Adrenal gland (tissue), 12 donors: Measurements from ENCODE around the gene CCNL1. TPM values are rescaled to one million over a fixed set of nuclear protein-coding genes. Genes with fewer than 3 reads are reported as not detected.

Source experiments
- DNase-seq, 7 donors: peaks; one replicate each; pipeline ENCODE4 v3.0.0-alpha.2; 2019 to 2020
- H3K27ac ChIP-seq, 5 donors: fragments of 200-600 bp; sonication (generic) in 4 of 5; 1 replicate in 3 of 5; 2 replicates in 2 of 5; pipeline versions ENCODE4 v1.5.1 to v1.8.0; 2016 to 2020; ENCODE audit warnings: mild to moderate bottlenecking in 1 of 5
- H3K27me3 ChIP-seq: fragments of 200-600 bp; 2 replicates; pipeline ENCODE4 v1.8.0; 2021
- H3K36me3 ChIP-seq, 2 donors: fragments of 200-600 bp; replicated peaks in 1 of 2; 1 replicate in 1 of 2; 2 replicates in 1 of 2; pipeline versions ENCODE4 v1.5.1 to v1.8.0; 2018 to 2022
- H3K4me1 ChIP-seq, 2 donors: fragments of 200-600 bp; replicated peaks in 1 of 2; 1 replicate in 1 of 2; 2 replicates in 1 of 2; pipeline versions ENCODE4 v1.5.1 to v1.8.0; 2018 to 2021
- H3K4me3 ChIP-seq, 4 donors: fragments of 200-600 bp; sonication (generic) in 3 of 4; one replicate each; pipeline ENCODE4 v1.5.1; 2016 to 2018
- H3K9me3 ChIP-seq, 3 donors: fragments of 200-600 bp; sonication (generic) in 1 of 3; replicated peaks in 1 of 3; 1 replicate in 2 of 3; 2 replicates in 1 of 3; pipeline versions ENCODE4 v1.5.1 to v1.8.0; 2016 to 2021
- POLR2A ChIP-seq, 2 donors: fragments of 450-650 bp; IDR thresholded peaks; one replicate each; pipeline ENCODE4 v1.6.1; 2017; ENCODE audit warnings: antibody characterized with exemption in 2 of 2, mild to moderate bottlenecking in 2 of 2, moderate library complexity in 1 of 2
- WGBS, 4 donors: extraction: QIAGEN DNeasy Blood & Tissue Kit in 2 of 4; methylation state at CpG; one replicate each; pipeline versions ENCODE4 v1.1.5 to v1.1.7; 2013 to 2017; 5-methylcytosine and 5-hydroxymethylcytosine counted together
- intact Hi-C, 2 donors: fragments of 100-400 bp; cut with DNase I; formaldehyde crosslinking; loops; one replicate each; pipeline versions ENCODE4 v1.14.1 to v1.15.0; 2022 to 2023
- polyA plus RNA-seq, 3 donors: library from polyadenylated mRNA; stranded (reverse); fragments of 200-250 nt in 2 of 3; fragments of 350-450 nt in 1 of 3; fragmentation: Illumina TruSeq in 1 of 3; extraction: RNeasy Lipid Tissue Mini Kit (QIAGEN cat#74804) in 1 of 3; gene quantifications; one replicate each; pipeline ENCODE4 v1.2.3, GENCODE V29; 2013 to 2014
- total RNA-seq, 9 donors: library from RNA; depleted of rRNA in 4 of 9; stranded (reverse); fragments of >200 nt in 4 of 9; fragments of 120-200 nt in 1 of 9; fragmentation: NEBNext Ultra II Directional in 1 of 9; extraction: Animal tissue kit (Norgen Biotek cat#: 25700) in 1 of 9; gene quantifications; one replicate each; pipeline versions ENCODE4 v1.1.0 to v1.2.4, GENCODE V29; 2013 to 2023
- TF ChIP-seq, protein P1 (sequence below), 6 experiments: fragments of 450-650 bp in 4 of 6; fragments of 200-600 bp in 2 of 6; sonication (generic) in 1 of 6; IDR thresholded peaks; 1 replicate in 5 of 6; 2 replicates in 1 of 6; pipeline versions ENCODE4 v1.5.1 to v1.8.0; 2016 to 2021; ENCODE audit warnings: antibody characterized with exemption in 6 of 6, mild to moderate bottlenecking in 2 of 6, moderate library complexity in 1 of 6
- donor health status: healthy with polysubstance abuse.
- donor health status: Bipolar disorder and iron deficiency.
- donor health status: DM: yes; HTN: yes; CAD: no.
- donor health status: DM: no; HTN: no; CAD: no.
- donor health status: DM: no; HTN: no; CAD: no.
- donor health status: DM: yes; HTN: yes; CAD: no.

CCNL1 gene
- total and polyA plus RNA-seq, 12 donors, result 50.1 to 223 (median 105) TPM

DNA sequence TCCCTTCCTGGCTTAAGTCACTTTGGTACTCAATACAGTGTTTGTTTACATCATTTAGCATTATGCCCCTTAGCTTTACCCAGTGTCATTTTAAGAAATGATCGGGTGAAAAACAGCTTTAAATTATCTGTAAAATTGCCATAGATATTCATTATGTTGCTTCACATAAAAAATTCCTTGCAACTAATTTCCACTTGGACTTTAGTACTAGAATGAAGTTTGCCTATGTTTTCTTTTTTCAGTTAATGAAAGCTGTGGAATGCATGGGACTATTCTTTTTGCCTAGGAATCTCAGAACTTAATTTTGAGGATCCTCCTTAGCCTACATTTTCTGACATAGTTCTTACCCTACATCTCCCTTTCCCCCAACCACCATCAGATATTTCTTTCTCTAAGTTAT, 38.4 kb downstream of the CCNL1 start:
- intact Hi-C loops, result no loop called here
- H3K9me3 ChIP-seq, result no peaks in the 10 kb centered on the region
- TF ChIP-seq, protein P1, sequence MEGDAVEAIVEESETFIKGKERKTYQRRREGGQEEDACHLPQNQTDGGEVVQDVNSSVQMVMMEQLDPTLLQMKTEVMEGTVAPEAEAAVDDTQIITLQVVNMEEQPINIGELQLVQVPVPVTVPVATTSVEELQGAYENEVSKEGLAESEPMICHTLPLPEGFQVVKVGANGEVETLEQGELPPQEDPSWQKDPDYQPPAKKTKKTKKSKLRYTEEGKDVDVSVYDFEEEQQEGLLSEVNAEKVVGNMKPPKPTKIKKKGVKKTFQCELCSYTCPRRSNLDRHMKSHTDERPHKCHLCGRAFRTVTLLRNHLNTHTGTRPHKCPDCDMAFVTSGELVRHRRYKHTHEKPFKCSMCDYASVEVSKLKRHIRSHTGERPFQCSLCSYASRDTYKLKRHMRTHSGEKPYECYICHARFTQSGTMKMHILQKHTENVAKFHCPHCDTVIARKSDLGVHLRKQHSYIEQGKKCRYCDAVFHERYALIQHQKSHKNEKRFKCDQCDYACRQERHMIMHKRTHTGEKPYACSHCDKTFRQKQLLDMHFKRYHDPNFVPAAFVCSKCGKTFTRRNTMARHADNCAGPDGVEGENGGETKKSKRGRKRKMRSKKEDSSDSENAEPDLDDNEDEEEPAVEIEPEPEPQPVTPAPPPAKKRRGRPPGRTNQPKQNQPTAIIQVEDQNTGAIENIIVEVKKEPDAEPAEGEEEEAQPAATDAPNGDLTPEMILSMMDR (IDR thresholded peaks at IDR 0.05), result no peak
- no peak for TF ChIP-seq POLR2A (IDR thresholded peaks at IDR 0.05)
- no peaks in the 10 kb centered on the region for H3K36me3 ChIP-seq
- no peak for DNase-seq
- H3K27me3 ChIP-seq, result no peaks in the 10 kb centered on the region
- no peaks in the 10 kb centered on the region for H3K4me1 ChIP-seq
- 87 to 93% (median 89%) methylated on average over 1 of the region's 1 CpG for WGBS, 4 donors
- no peak overlapping the region for H3K4me3 ChIP-seq
- no peak overlapping the region for H3K27ac ChIP-seq

DNA sequence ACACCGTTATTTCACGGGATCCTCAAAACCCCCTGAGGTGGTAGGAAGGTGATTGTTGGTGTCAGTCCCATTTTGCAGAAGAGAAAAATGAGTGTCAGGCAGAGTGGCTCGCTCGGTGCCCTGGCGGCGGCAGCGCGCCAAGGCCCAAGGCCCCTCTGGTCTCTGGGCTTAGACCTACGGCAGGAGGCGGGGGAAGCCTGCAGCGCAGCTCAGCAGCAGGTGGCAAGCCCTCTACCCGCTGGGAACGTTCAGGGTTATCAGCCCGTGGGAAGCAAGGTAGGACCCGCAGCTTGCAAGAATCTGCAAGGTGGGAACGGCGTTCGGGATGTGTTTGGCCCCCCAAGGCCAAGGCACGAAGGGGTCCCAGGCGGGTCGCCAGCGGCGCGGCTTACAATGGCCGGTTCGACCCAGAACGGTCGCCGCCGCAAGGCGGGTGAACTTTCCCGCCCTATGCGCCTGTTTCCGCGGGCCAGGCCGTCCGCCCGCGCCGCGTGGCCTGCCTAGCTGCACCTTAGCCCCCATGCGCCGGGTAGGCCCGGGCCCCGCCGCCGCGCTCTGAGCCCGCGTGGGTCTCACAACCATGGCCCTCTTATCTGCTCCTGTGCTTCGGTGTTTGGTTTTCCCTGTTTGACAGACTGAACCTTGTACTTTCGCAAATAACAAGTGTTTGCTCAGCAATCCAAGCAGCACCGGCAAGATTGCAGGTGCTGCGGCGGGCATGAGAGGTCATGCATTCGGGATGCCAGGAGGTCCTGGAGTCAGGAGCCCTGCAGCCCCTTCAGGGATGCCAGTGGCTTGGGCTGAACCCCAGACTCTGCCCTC, 39.7 kb downstream of the CCNL1 start:
- Histone ChIP-seq H3K36me3 (no peaks in the 10 kb centered on the region), H3K27ac (no peak overlapping the region), H3K27me3 (no peaks in the 10 kb centered on the region), H3K4me3 (no peak overlapping the region), H3K4me1 (peaks cover 5 to 6% of the 10 kb centered on the region in 2 donors), H3K9me3 (no peaks in the 10 kb centered on the region)
- TF ChIP-seq POLR2A (IDR thresholded peaks at IDR 0.05), result no peak
- TF ChIP-seq, protein P1 (IDR thresholded peaks at IDR 0.05), result no peak
- no peak for DNase-seq
- intact Hi-C loops, result no loop called here
- WGBS, 4 donors, result 64 to 72% (median 70%) methylated on average over 25 to 56 of the region's 56 CpGs

DNA sequence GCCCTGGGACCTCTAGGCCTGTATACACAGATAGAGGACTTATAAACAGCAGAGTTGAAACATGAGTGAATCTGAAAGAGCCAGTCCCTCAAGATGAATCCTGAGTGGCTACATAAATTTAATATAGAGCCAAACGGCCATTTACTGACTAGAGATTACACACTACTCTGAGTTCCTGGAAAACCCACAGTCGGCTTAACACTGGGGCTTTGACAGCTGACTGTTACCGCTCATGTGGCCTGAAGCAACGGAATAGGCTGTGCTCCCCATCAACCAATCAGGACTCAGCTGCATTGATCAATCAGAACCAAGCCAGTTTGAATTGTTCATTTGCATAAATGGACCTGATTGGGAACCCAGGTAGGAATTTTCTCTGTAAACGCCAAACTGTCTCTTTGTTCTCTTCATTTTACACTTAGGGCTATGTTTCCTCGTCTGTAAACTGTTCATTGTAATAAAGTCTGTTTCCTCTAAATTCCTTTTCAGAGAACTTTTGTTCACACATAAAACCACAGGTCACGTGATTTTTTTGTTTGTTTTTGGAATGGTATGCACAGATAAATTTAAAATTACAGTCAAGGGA, 40.5 kb downstream of the CCNL1 start:
- 79 to 87% (median 81%) methylated on average over 6 to 7 of the region's 7 CpGs for WGBS, 4 donors
- TF ChIP-seq, protein P1 (IDR thresholded peaks at IDR 0.05), result no peak
- TF ChIP-seq POLR2A (IDR thresholded peaks at IDR 0.05), result no peak
- H3K27ac ChIP-seq, result no peak overlapping the region
- H3K9me3 ChIP-seq, result no peaks in the 10 kb centered on the region
- intact Hi-C loops, result no loop called here
- H3K4me1 ChIP-seq, result peaks cover 8 to 12% of the 10 kb centered on the region in 2 donors
- DNase-seq, result no peak
- no peaks in the 10 kb centered on the region for H3K27me3 ChIP-seq
- no peak overlapping the region for H3K4me3 ChIP-seq
- no peaks in the 10 kb centered on the region for H3K36me3 ChIP-seq

DNA sequence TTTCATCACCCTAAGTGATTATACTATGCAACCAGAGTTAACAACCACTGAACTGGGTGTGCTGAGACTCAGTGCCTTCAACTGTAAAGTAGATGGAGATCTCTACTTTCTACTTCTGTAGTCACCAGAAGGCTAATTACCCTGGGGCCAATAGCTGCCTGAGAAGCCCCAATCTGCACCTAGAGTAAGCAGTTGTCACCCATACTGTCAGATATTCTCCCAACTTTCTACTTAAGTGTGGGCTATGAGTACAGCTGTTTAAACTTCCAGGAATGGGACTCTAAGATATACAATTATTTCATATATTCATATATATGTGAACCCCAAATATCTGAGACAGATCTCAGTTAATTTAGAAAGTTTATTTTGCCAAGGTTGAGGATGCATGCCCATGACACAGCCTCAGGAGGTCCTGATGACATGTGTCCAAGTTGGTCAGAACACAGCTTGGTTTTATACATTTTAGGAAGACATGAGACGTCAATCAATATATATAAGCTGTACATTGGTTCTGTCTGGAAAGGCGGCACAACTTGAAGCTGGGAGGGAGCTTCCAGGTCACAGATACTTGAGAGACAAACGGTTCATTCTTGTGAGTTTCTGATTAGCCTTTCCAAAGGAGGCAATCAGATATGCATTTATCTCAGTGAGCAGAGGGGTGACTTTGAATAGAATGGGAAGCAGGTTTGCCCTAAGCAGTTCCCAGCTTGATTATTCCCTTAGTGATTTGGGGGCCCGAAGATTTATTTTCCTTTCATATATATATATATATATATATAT, 41.9 kb downstream of the CCNL1 start:
- H3K27me3 ChIP-seq, result no peaks in the 10 kb centered on the region
- intact Hi-C loops, result no loop called here
- TF ChIP-seq, protein P1 (IDR thresholded peaks at IDR 0.05), result no peak
- no peak for TF ChIP-seq POLR2A (IDR thresholded peaks at IDR 0.05)

More for the DNA sequence above, 41.9 kb downstream of the CCNL1 start:
- 80 to 88% (median 81%) methylated on average over 4 of the region's 4 CpGs for WGBS, 4 donors
- H3K36me3 ChIP-seq, result no peaks in the 10 kb centered on the region
- no peak for DNase-seq
- H3K27ac ChIP-seq, result no peak overlapping the region
- H3K4me3 ChIP-seq, result no peak overlapping the region
- H3K9me3 ChIP-seq, result no peaks in the 10 kb centered on the region
- peaks cover 8 to 12% of the 10 kb centered on the region in 2 donors for H3K4me1 ChIP-seq
